Neural cell (in vitro differentiated cells): ENCODE data around the gene OR7G2.

ENCODE experiments used
- CTCF ChIP-seq: fragments of 450-650 bp; IDR thresholded peaks from 2 replicates; pipeline ENCODE4 v1.5.1; 2014; ENCODE audit warnings: antibody characterized with exemption, mild to moderate bottlenecking, moderate library complexity; ENCODE audit not compliant: poor library complexity, severe bottlenecking
- MXI1 ChIP-seq: fragments of 450-650 bp; conservative IDR thresholded peaks from 2 replicates; pipeline ENCODE4 v1.6.1; 2014; ENCODE audit warnings: antibody characterized with exemption, mild to moderate bottlenecking; ENCODE audit not compliant: poor library complexity, severe bottlenecking
- TAF1 ChIP-seq: IDR thresholded peaks from 2 replicates; pipeline ENCODE4 v1.6.1; 2012; ENCODE audit warnings: low read depth

- TF ChIP-seq CTCF = no peak
- no peak for TF ChIP-seq TAF1
- TF ChIP-seq MXI1 = no peak
Observed at GRCh38 chr19:9132422-9132821, 25.1 kb upstream of the OR7G2 start.
